PC-3 (cell line): Measurements from ENCODE around the gene B4GALT3. TPM values are rescaled to one million over a fixed set of nuclear protein-coding genes. Genes with fewer than 3 reads are reported as not detected.

Source experiments
- ATAC-seq: fragments of 200-7000 bp; cut with Tn5 transposase; 2 replicates; pipeline ENCODE4 v1.9.1; 2020; ENCODE audit warnings: mild to moderate bottlenecking, moderate library complexity
- BruUV-seq: library from RNA; stranded (reverse); fragments of 400-500 nt; replicated peaks from 2 replicates; lab custom pipeline; 2021; lab: Mats Ljungman, UMichigan
- CTCF ChIA-PET: fragments of 300-600 bp; sonication (Branson Sonifier 250); formaldehyde crosslinking; loops from one replicate; lab custom pipeline; 2022; ENCODE audit warnings: antibody characterized with exemption; lab: Charles Lee
- POLR2A ChIA-PET: fragments of 300-600 bp; sonication (Branson Sonifier 250); formaldehyde crosslinking; loops from one replicate; lab custom pipeline; 2022; ENCODE audit warnings: antibody characterized with exemption; ENCODE audit not compliant: unreplicated experiment; lab: Charles Lee
- DNase-seq: peaks from one replicate; pipeline ENCODE4 v3.0.0-alpha.2; 2015
- H2AFZ ChIP-seq: fragments of 300-600 bp; sonication (generic); 2 replicates; pipeline ENCODE4 v1.6.0; 2016; ENCODE audit warnings: antibody characterized with exemption, low read length
- H3F3A ChIP-seq: fragments of 300-600 bp; sonication (generic); one replicate; pipeline ENCODE4 v1.6.0; 2017; ENCODE audit warnings: antibody characterized with exemption, low read length, control low read depth, mild to moderate bottlenecking; ENCODE audit not compliant: unreplicated experiment
- H3K27ac ChIP-seq: fragments of 300-600 bp; sonication (generic); 2 replicates; pipeline ENCODE4 v1.5.1; 2016; ENCODE audit warnings: mild to moderate bottlenecking, low read length
- H3K27me3 ChIP-seq: fragments of 300-600 bp; sonication (generic); 2 replicates; pipeline ENCODE4 v1.6.1; 2016; ENCODE audit warnings: low read length, mixed read lengths
- H3K36me3 ChIP-seq: fragments of 300-600 bp; sonication (generic); 2 replicates; pipeline ENCODE4 v1.6.1; 2016; ENCODE audit warnings: low read depth, mixed run types, low read length, mixed read lengths
- H3K4me1 ChIP-seq: fragments of 300-600 bp; sonication (generic); 2 replicates; pipeline ENCODE4 v1.5.1; 2016; ENCODE audit warnings: low read length; ENCODE audit not compliant: insufficient read depth
- H3K4me2 ChIP-seq: fragments of 300-600 bp; sonication (generic); 2 replicates; pipeline ENCODE4 v1.6.0; 2016; ENCODE audit warnings: low read length
- H3K4me3 ChIP-seq: fragments of 300-600 bp; sonication (generic); 2 replicates; pipeline ENCODE4 v1.5.1; 2016; ENCODE audit warnings: mild to moderate bottlenecking, low read length, mixed read lengths
- H3K79me2 ChIP-seq: fragments of 300-600 bp; sonication (generic); 2 replicates; pipeline ENCODE4 v1.6.1; 2017; ENCODE audit warnings: low read length, mixed read lengths
- H3K9ac ChIP-seq: fragments of 300-600 bp; sonication (generic); 2 replicates; pipeline ENCODE4 v1.6.0; 2016; ENCODE audit warnings: mild to moderate bottlenecking, low read length
- H3K9me2 ChIP-seq: fragments of 300-600 bp; sonication (generic); replicated peaks from 2 replicates; pipeline ENCODE4 v1.6.1; 2016; ENCODE audit warnings: mixed run types, low read length, mixed read lengths
- H3K9me3 ChIP-seq: fragments of 300-600 bp; sonication (generic); 2 replicates; pipeline ENCODE4 v1.6.1; 2016; ENCODE audit warnings: low read length, mixed read lengths
- H4K20me1 ChIP-seq: fragments of 300-600 bp; sonication (generic); 2 replicates; pipeline ENCODE4 v1.6.1; 2016; ENCODE audit warnings: low read length, mixed read lengths
- EZH2 ChIP-seq: fragments of 300-600 bp; sonication (generic); IDR thresholded peaks from one replicate; pipeline ENCODE4 v1.6.1; 2017; ENCODE audit warnings: antibody characterized with exemption, mild to moderate bottlenecking, low read length; ENCODE audit not compliant: unreplicated experiment
- intact Hi-C: fragments of 100-400 bp; cut with micrococcal nuclease; formaldehyde crosslinking; loops from 2 replicates; pipeline ENCODE4 v1.9.0; 2023
- total RNA-seq: library from RNA; depleted of rRNA; stranded (reverse); fragments of >200 nt; gene quantifications from 2 replicates; pipeline ENCODE4 v1.2.3, GENCODE V29; 2014
- TF ChIP-seq, protein P1 (sequence below): fragments of 300-600 bp; sonication (generic); conservative IDR thresholded peaks from 2 replicates; pipeline ENCODE4 v1.5.1; 2017; ENCODE audit warnings: antibody characterized with exemption, low read depth, mild to moderate bottlenecking, low read length

The B4GALT3 gene
- total RNA-seq, 1 experiment from 2014 or later = 85.4 TPM

DNA sequence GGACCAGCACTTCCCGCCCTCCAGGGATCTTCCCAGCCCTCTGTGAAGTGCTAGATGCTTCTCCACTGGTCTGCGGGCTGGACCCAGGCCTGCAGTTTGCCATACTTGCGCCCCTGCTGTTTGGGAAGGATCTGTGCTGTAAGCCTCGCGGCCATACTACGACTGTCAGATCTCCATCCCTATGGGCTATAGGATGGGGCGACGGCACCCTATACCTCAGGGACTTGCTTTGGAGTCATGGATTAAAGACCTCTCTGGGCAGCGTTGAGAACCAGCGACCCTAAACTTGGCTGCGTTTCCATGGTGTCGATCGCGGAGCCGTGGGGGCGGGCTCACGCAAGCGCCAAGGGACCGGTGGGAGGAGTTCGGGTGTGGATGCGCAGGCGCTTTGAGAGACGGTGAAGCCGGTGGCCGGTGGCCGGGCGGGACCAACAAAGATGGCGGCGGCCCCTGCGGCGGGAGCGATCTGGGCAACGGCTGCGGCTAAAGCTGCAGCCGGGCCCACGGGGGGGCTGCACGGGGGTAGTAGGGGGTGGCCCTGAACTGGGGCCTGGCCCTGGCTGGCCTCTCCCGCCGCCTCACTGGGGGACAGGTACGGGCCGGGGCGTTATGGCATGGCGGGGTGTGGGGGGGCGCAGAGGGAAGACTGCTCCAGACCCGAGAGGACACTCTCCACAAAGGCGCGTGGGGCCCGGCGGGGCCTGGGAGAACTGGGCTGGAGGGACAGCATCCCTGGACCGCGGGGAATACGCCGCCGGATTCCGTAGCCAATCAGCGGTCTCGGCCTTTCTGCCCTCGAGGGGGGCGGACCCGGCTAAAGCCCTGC lies 18.0 kb downstream of the B4GALT3 start, which contains the start of gene USP21:
USP21 (plus strand) TSS at position 414 of the 826 bp plus-strand sequence. CDS start 1,141 bp downstream, outside the sequence.
- Histone ChIP-seq H3K9me2 (no peaks in the 10 kb centered on the region), H2AFZ (peak within 1 kb of the TSS; percentile 81), H3K4me2 (peak within 1 kb of the TSS; percentile 86), H3K9ac (peak within 1 kb of the TSS; percentile 96), H3F3A (peaks cover 2% of the 10 kb centered on the region), H4K20me1 (no peaks in the 10 kb centered on the region), H3K4me3 (peak within 1 kb of the TSS; percentile 96), H3K4me1 (peaks cover 37% of the 10 kb centered on the region), H3K27me3 (no peaks in the 10 kb centered on the region), H3K9me3 (no peaks in the 10 kb centered on the region), H3K36me3 (peaks cover 9% of the 10 kb centered on the region; the same call in 1 of the 2 replicates), H3K79me2 (peaks cover 40% of the 10 kb centered on the region), H3K27ac (peak within 1 kb of the TSS; percentile 39)
- TSS peak; percentile 16 for BruUV-seq
- DNase-seq = peak; percentile 92
- ATAC-seq = peak; percentile 85
- intact Hi-C loops = loop anchor here (2.0 kb wide), 1 partner anchor 40 kb away; the partner anchor contains the start of genes NIT1 and PFDN2
- POLR2A ChIA-PET = interaction anchor here (0.7 kb wide), 1 partner anchor 42 kb away, joined by 3 read pairs; no protein-coding TSS in a partner anchor
- TF ChIP-seq EZH2 = no peak
- TF ChIP-seq, protein P1, sequence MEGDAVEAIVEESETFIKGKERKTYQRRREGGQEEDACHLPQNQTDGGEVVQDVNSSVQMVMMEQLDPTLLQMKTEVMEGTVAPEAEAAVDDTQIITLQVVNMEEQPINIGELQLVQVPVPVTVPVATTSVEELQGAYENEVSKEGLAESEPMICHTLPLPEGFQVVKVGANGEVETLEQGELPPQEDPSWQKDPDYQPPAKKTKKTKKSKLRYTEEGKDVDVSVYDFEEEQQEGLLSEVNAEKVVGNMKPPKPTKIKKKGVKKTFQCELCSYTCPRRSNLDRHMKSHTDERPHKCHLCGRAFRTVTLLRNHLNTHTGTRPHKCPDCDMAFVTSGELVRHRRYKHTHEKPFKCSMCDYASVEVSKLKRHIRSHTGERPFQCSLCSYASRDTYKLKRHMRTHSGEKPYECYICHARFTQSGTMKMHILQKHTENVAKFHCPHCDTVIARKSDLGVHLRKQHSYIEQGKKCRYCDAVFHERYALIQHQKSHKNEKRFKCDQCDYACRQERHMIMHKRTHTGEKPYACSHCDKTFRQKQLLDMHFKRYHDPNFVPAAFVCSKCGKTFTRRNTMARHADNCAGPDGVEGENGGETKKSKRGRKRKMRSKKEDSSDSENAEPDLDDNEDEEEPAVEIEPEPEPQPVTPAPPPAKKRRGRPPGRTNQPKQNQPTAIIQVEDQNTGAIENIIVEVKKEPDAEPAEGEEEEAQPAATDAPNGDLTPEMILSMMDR = peak; percentile 53
- CTCF ChIA-PET = interaction anchor here (0.5 kb wide), 1 partner anchor 66 kb away, joined by 3 read pairs; the partner anchor contains the start of gene TOMM40L

DNA sequence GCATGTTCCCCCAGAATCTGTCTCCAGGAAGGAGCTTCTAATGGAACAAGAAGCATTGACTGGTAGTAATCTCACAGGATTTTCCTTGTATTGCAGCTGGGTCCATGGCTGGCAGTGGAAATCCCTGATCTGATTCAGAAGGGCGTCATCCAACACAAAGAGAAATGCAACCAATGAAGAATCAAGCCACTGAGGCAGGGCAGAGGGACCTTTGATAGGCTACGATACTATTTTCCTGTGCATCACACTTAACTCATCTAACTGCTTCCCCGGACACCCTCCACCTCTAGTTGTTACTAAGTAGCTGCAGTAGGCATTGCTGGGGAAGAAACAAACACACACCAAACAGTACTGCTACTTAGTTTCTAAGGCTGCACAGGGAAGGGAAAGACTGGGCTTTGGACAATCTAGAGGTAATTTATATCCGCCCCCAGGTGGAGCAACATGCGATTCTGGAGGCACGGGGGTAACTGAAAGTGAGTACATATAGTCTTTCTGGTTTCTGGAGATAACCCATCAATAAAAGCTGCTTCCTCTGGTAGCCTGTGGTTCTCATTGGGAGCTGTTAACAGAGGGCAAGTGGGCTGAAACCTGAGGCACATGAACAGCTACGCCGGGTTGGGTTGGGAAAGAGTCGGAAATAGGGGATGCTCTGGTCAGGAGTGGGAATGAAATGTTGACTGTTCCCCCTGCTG lies 18.8 kb downstream of the B4GALT3 start:
- intact Hi-C loops = loop anchor here (2.0 kb wide), 1 partner anchor 40 kb away; the partner anchor contains the start of genes NIT1 and PFDN2
- Histone ChIP-seq H3K4me2 (peak overlapping the region; percentile 86), H4K20me1 (no peaks in the 10 kb centered on the region), H3K9ac (peak overlapping the region; percentile 96), H2AFZ (peak overlapping the region; percentile 81; the same call in 1 of the 2 replicates), H3K36me3 (peaks cover 9% of the 10 kb centered on the region; the same call in 1 of the 2 replicates), H3K27ac (peak overlapping the region; percentile 21), H3K4me1 (peaks cover 37% of the 10 kb centered on the region), H3K4me3 (peak overlapping the region; percentile 96), H3K9me2 (no peaks in the 10 kb centered on the region), H3K27me3 (no peaks in the 10 kb centered on the region), H3F3A (no peaks in the 10 kb centered on the region), H3K9me3 (no peaks in the 10 kb centered on the region), H3K79me2 (peaks cover 42% of the 10 kb centered on the region)
- TF ChIP-seq, protein P1 = no peak
- TF ChIP-seq EZH2 = no peak
- ChIA-PET POLR2A (interaction anchor here (0.5 to 0.7 kb wide), 3 partner anchors 24 to 47 kb away, joined by 3 to 4 read pairs (median 3); no protein-coding TSS in a partner anchor), CTCF (no interaction called here)
- no TSS peak for BruUV-seq
- DNase-seq (peak; percentile 25), ATAC-seq (peak; percentile 0; the same call in 1 of the 2 replicates)
